Tibial artery (tissue), 4 donors: ENCODE measurements around the gene SLC2A5.
"Not testable (repeated sequence)": the region's sequence is repeated elsewhere in the genome, so short reads cannot be mapped to it uniquely, and the experiment has no call there.

Experiments
- DNase-seq, 2 donors: peaks; one replicate each; pipeline ENCODE4 v3.0.0-alpha.2; 2019
- H3K27ac ChIP-seq, 2 donors: fragments of 200-600 bp; sonication (generic) in 1 of 2; 1 replicate in 1 of 2; 2 replicates in 1 of 2; pipeline ENCODE4 v1.5.1; 2018 to 2019; ENCODE audit warnings: mild to moderate bottlenecking in 1 of 2
- H3K27me3 ChIP-seq, 2 donors: fragments of 200-600 bp; sonication (generic) in 1 of 2; one replicate each; pipeline versions ENCODE4 v1.5.1 to v1.6.0; 2016 to 2019
- H3K36me3 ChIP-seq, 3 donors: fragments of 200-600 bp; sonication (generic) in 2 of 3; one replicate each; pipeline ENCODE4 v1.5.1; 2016 to 2019; ENCODE audit warnings: mild to moderate bottlenecking in 2 of 3
- H3K4me1 ChIP-seq, 4 donors: fragments of 200-600 bp; sonication (generic) in 2 of 4; 1 replicate in 3 of 4; 2 replicates in 1 of 4; pipeline ENCODE4 v1.5.1; 2016 to 2019
- H3K4me3 ChIP-seq, 2 donors: fragments of 200-600 bp; sonication (generic) in 1 of 2; 1 replicate in 1 of 2; 2 replicates in 1 of 2; pipeline ENCODE4 v1.5.1; 2018 to 2019; ENCODE audit warnings: mild to moderate bottlenecking in 2 of 2
- H3K9me3 ChIP-seq, 3 donors: fragments of 200-600 bp; sonication (generic) in 1 of 3; one replicate each; pipeline ENCODE4 v1.5.1; 2016 to 2019
- CTCF ChIP-seq, 2 experiments: fragments of 200-600 bp in 1 of 2; fragments of 450-650 bp in 1 of 2; IDR thresholded peaks; one replicate each; pipeline ENCODE4 v1.5.1; 2017 to 2019; ENCODE audit warnings: antibody characterized with exemption in 2 of 2, mild to moderate bottlenecking in 1 of 2, moderate library complexity in 1 of 2
- intact Hi-C: fragments of 100-400 bp; cut with DNase I; formaldehyde crosslinking; loops from one replicate; pipeline ENCODE4 v1.15.0; 2023; ENCODE audit warnings: low total_unique reads

Gene SLC2A5

GRCh38 chr1:9028921-9029705 lies 40.3 kb downstream of the SLC2A5 start:
- intact Hi-C loops, result no loop called here
- TF ChIP-seq CTCF (IDR thresholded peaks at IDR 0.05), result no peak
- no peak for DNase-seq
- no peaks in the 10 kb centered on the region for H3K4me1 ChIP-seq
- peaks cover 0 to 16% of the 10 kb centered on the region in 2 donors for H3K27me3 ChIP-seq
- H3K36me3 ChIP-seq, result no peaks in the 10 kb centered on the region
- H3K9me3 ChIP-seq, result peaks cover 0 to 7% (median 7%) of the 10 kb centered on the region in 3 donors
- H3K4me3 ChIP-seq, result no peak overlapping the region
- H3K27ac ChIP-seq, result no peak overlapping the region

- no peak for DNase-seq
- Histone ChIP-seq H3K4me1 (no peaks in the 10 kb centered on the region), H3K27ac (no peak overlapping the region), H3K9me3 (peaks cover 0 to 7% (median 7%) of the 10 kb centered on the region in 3 donors), H3K36me3 (no peaks in the 10 kb centered on the region), H3K27me3 (peaks cover 0 to 16% of the 10 kb centered on the region in 2 donors), H3K4me3 (no peak overlapping the region)
- intact Hi-C loops, result no loop called here
- no peak for TF ChIP-seq CTCF (IDR thresholded peaks at IDR 0.05)
Measured at GRCh38 chr1:9027307-9027706, 42.1 kb downstream of the SLC2A5 start.

GRCh38 chr1:9025449-9025848 lies 44.0 kb downstream of the SLC2A5 start:
- intact Hi-C loops, result no loop called here
- no peak for DNase-seq
- Histone ChIP-seq H3K36me3 (no peaks in the 10 kb centered on the region), H3K4me1 (no peaks in the 10 kb centered on the region), H3K9me3 (no peaks in the 10 kb centered on the region), H3K27me3 (peaks cover 0 to 7% of the 10 kb centered on the region in 2 donors), H3K4me3 (no peak overlapping the region), H3K27ac (no peak overlapping the region)
- no peak for TF ChIP-seq CTCF (IDR thresholded peaks at IDR 0.05)

GRCh38 chr1:9024837-9025236 lies 44.6 kb downstream of the SLC2A5 start:
- H3K36me3 ChIP-seq, result no peaks in the 10 kb centered on the region
- peaks cover 0 to 7% of the 10 kb centered on the region in 2 donors for H3K27me3 ChIP-seq
- H3K9me3 ChIP-seq, result no peaks in the 10 kb centered on the region
- no peak for DNase-seq
- no peak for TF ChIP-seq CTCF (IDR thresholded peaks at IDR 0.05)
- H3K27ac ChIP-seq, result no peak overlapping the region
- intact Hi-C loops, result no loop called here
- no peak overlapping the region for H3K4me3 ChIP-seq
- H3K4me1 ChIP-seq, result no peaks in the 10 kb centered on the region

GRCh38 chr1:9022773-9023172 lies 46.7 kb downstream of the SLC2A5 start:
- no peaks in the 10 kb centered on the region for H3K9me3 ChIP-seq
- DNase-seq, result no peak
- H3K27ac ChIP-seq, result no peak overlapping the region
- intact Hi-C loops, result no loop called here
- H3K27me3 ChIP-seq, result peaks cover 0 to 7% of the 10 kb centered on the region in 2 donors
- no peak for TF ChIP-seq CTCF (IDR thresholded peaks at IDR 0.05)
- no peaks in the 10 kb centered on the region for H3K4me1 ChIP-seq
- no peaks in the 10 kb centered on the region for H3K36me3 ChIP-seq
- no peak overlapping the region for H3K4me3 ChIP-seq

- H3K27me3 ChIP-seq, H3K4me1 ChIP-seq, H3K36me3 ChIP-seq, intact Hi-C loops, H3K27ac ChIP-seq, H3K4me3 ChIP-seq, DNase-seq, H3K9me3 ChIP-seq: not testable (repeated sequence)
Measured at GRCh38 chr1:9022026-9022738, 47.3 kb downstream of the SLC2A5 start.
